ENCODE measurements around the gene RAB8B. TPM values are rescaled to one million over a fixed set of nuclear protein-coding genes. Genes with fewer than 3 reads are reported as not detected.

RAB8B gene
- total and polyA plus RNA-seq, 11 donors: 2.5 to 32.6 (median 8.1) TPM

GRCh38 chr15:63146684-63147083 lies 42.7 kb upstream of the RAB8B start:
- Histone ChIP-seq H3K36me3 (peaks cover 0 to 69% (median 47%) of the 10 kb centered on the region in 9 donors), H3K9me3 (no peaks in the 10 kb centered on the region), H3K4me1 (peaks cover 0 to 10% (median 4%) of the 10 kb centered on the region in 12 donors), H3K4me3 (no peak overlapping the region), H3K27ac (no peak overlapping the region), H3K27me3 (no peaks in the 10 kb centered on the region)
- ATAC-seq (peak in 1 of 4 donors; percentile 18), DNase-seq (no peak)
- WGBS, 4 donors: 81 to 88% (median 84%) methylated on average over 3 of the region's 3 CpGs
- TF ChIP-seq, protein P1, sequence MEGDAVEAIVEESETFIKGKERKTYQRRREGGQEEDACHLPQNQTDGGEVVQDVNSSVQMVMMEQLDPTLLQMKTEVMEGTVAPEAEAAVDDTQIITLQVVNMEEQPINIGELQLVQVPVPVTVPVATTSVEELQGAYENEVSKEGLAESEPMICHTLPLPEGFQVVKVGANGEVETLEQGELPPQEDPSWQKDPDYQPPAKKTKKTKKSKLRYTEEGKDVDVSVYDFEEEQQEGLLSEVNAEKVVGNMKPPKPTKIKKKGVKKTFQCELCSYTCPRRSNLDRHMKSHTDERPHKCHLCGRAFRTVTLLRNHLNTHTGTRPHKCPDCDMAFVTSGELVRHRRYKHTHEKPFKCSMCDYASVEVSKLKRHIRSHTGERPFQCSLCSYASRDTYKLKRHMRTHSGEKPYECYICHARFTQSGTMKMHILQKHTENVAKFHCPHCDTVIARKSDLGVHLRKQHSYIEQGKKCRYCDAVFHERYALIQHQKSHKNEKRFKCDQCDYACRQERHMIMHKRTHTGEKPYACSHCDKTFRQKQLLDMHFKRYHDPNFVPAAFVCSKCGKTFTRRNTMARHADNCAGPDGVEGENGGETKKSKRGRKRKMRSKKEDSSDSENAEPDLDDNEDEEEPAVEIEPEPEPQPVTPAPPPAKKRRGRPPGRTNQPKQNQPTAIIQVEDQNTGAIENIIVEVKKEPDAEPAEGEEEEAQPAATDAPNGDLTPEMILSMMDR (IDR thresholded peaks at IDR 0.05): no peak
- no peak for TF ChIP-seq POLR2A (IDR thresholded peaks at IDR 0.05)
- intact Hi-C loops (cut with DNase I): no loop called here

- H3K9me3 ChIP-seq: no peaks in the 10 kb centered on the region
- intact Hi-C loops (cut with DNase I): loop anchor here in 4 of 10 donors (10.0 kb wide), 3 partner anchors 123 to 253 kb away; partner anchors contain the start of gene APH1B (in 3 of the 4)
- no peak overlapping the region for H3K27ac ChIP-seq
- no peak for ATAC-seq
- no peak overlapping the region for H3K4me3 ChIP-seq
- peaks cover 0 to 88% (median 75%) of the 10 kb centered on the region in 9 donors for H3K36me3 ChIP-seq
- no peak for DNase-seq
- TF ChIP-seq, protein P1 (IDR thresholded peaks at IDR 0.05): no peak
- no peak for TF ChIP-seq POLR2A (IDR thresholded peaks at IDR 0.05)
- H3K27me3 ChIP-seq: no peaks in the 10 kb centered on the region
- peaks cover 0 to 36% (median 23%) of the 10 kb centered on the region in 12 donors for H3K4me1 ChIP-seq
- WGBS, 4 donors: 93 to 100% (median 98%) methylated on average over 1 of the region's 1 CpG
Observed at GRCh38 chr15:63151665-63152064, 37.7 kb upstream of the RAB8B start.

- Histone ChIP-seq H3K4me3 (peak overlapping the region in 9 of 12 donors; percentile 65 to 93 (median 81)), H3K9me3 (no peaks in the 10 kb centered on the region), H3K36me3 (peaks cover 0 to 54% (median 44%) of the 10 kb centered on the region in 9 donors), H3K27me3 (no peaks in the 10 kb centered on the region), H3K27ac (peak overlapping the region in 3 of 12 donors; percentile 94 to 98 (median 95)), H3K4me1 (peaks cover 0 to 33% (median 21%) of the 10 kb centered on the region in 12 donors)
- DNase-seq: no peak
- ATAC-seq: no peak
- TF ChIP-seq, protein P1 (IDR thresholded peaks at IDR 0.05): no peak
- no peak for TF ChIP-seq POLR2A (IDR thresholded peaks at IDR 0.05)
- WGBS, 4 donors: 76 to 83% (median 80%) methylated on average over 3 of the region's 3 CpGs
- intact Hi-C loops (cut with DNase I): loop anchor here in 5 of 10 donors (5.0 to 10.0 kb wide), 4 partner anchors 119 to 249 kb away; partner anchors contain the start of gene APH1B (in 4 of the 5)
Observed at GRCh38 chr15:63155486-63155885, 33.9 kb upstream of the RAB8B start.

- H3K36me3 ChIP-seq: peaks cover 0 to 47% (median 42%) of the 10 kb centered on the region in 9 donors
- intact Hi-C loops (cut with DNase I): loop anchor here in 8 of 10 donors (2.0 to 10.0 kb wide), 7 partner anchors 33 to 249 kb away; partner anchors contain the start of genes APH1B (in 5 of the 8), RAB8B (in 2 of the 8) and LACTB (in 1 of the 8)
- peak overlapping the region; percentile 65 to 97 (median 84) for H3K4me3 ChIP-seq
- no peak for ATAC-seq
- H3K27ac ChIP-seq: peak overlapping the region; percentile 91 to 99 (median 96)
- no peak for DNase-seq
- WGBS, 4 donors: 10 to 15% (median 11%) methylated on average over 10 of the region's 10 CpGs
- TF ChIP-seq, protein P1 (IDR thresholded peaks at IDR 0.05): no peak
- no peak for TF ChIP-seq POLR2A (IDR thresholded peaks at IDR 0.05)
- H3K9me3 ChIP-seq: no peaks in the 10 kb centered on the region
- no peaks in the 10 kb centered on the region for H3K27me3 ChIP-seq
- H3K4me1 ChIP-seq: peaks cover 0 to 33% (median 21%) of the 10 kb centered on the region in 12 donors
Observed at GRCh38 chr15:63156086-63156710, 33.2 kb upstream of the RAB8B start.

Data from heart left ventricle (tissue), 16 donors.